Activated CD4-positive, alpha-beta T cell treated with anti-CD3 and anti-CD28 coated beads, Interleukin-2, amount 10 ng/mL, durations not matched to agents 7 days and 5 days (primary cell): ENCODE data around the gene ANK2. TPM values are rescaled to one million over a fixed set of nuclear protein-coding genes. Genes with fewer than 3 reads are reported as not detected.

ENCODE experiments used
- CTCF ChIA-PET: fragments of 350-600 bp; sonication (Branson Sonifier 250); formaldehyde crosslinking; loops from one replicate; lab custom pipeline; 2021; ENCODE audit warnings: antibody characterized with exemption; lab: Charles Lee
- POLR2A ChIA-PET: fragments of 350-600 bp; sonication (Branson Sonifier 250); formaldehyde crosslinking; loops from one replicate; lab custom pipeline; 2021; ENCODE audit warnings: antibody characterized with exemption; lab: Charles Lee
- DNase-seq: peaks from one replicate; pipeline ENCODE4 v3.0.0-alpha.2; 2020
- H3K27ac Mint-ChIP-seq: one replicate; pipeline ENCODE4 v1.8.0; 2021; ENCODE audit warnings: mild to moderate bottlenecking, moderate library complexity, mixed read lengths
- H3K27me3 Mint-ChIP-seq: one replicate; pipeline ENCODE4 v1.8.0; 2021; ENCODE audit warnings: mixed read lengths
- H3K36me3 Mint-ChIP-seq: one replicate; pipeline ENCODE4 v1.8.0; 2021; ENCODE audit warnings: low read depth, mixed read lengths
- H3K4me1 Mint-ChIP-seq: one replicate; pipeline ENCODE4 v1.8.0; 2021; ENCODE audit warnings: mixed read lengths
- H3K4me3 Mint-ChIP-seq: one replicate; pipeline ENCODE4 v1.8.0; 2021; ENCODE audit warnings: mild to moderate bottlenecking, moderate library complexity, mixed read lengths
- H3K9me3 Mint-ChIP-seq: one replicate; pipeline ENCODE4 v1.8.0; 2021; ENCODE audit warnings: mixed read lengths
- total RNA-seq, 2 experiments: library from RNA; stranded (reverse); gene quantifications; one replicate each; pipeline ENCODE4 v1.2.3, GENCODE V29; 2021

The ANK2 gene
- total RNA-seq, 2 experiments from 2014 or later: 0.42 to 0.67 TPM

- CTCF ChIA-PET: interaction anchor here (0.7 kb wide), 1 partner anchor 104 kb away, joined by 3 read pairs; no protein-coding TSS in a partner anchor
- H3K36me3 Mint-ChIP-seq: no peaks in the 10 kb centered on the region
- no peak overlapping the region for H3K27ac Mint-ChIP-seq
- no peak overlapping the region for H3K4me3 Mint-ChIP-seq
- no peaks in the 10 kb centered on the region for H3K27me3 Mint-ChIP-seq
- POLR2A ChIA-PET: no interaction called here
- no peaks in the 10 kb centered on the region for H3K9me3 Mint-ChIP-seq
- no peaks in the 10 kb centered on the region for H3K4me1 Mint-ChIP-seq
- DNase-seq: no peak
These were observed 326.7 kb downstream of the ANK2 start for GRCh38 chr4:113375964-113376666.

GRCh38 chr4:113378836-113379235 is 329.4 kb downstream of the ANK2 start:
- no peak for DNase-seq
- no peak overlapping the region for H3K4me3 Mint-ChIP-seq
- no peaks in the 10 kb centered on the region for H3K27me3 Mint-ChIP-seq
- H3K27ac Mint-ChIP-seq: no peak overlapping the region
- ChIA-PET POLR2A (no interaction called here), CTCF (interaction anchor here (0.6 kb wide), 1 partner anchor 357 kb away, joined by 4 read pairs; no protein-coding TSS in a partner anchor)
- H3K36me3 Mint-ChIP-seq: no peaks in the 10 kb centered on the region
- no peaks in the 10 kb centered on the region for H3K9me3 Mint-ChIP-seq
- H3K4me1 Mint-ChIP-seq: no peaks in the 10 kb centered on the region

GRCh38 chr4:113382704-113383103 is 333.3 kb downstream of the ANK2 start:
- DNase-seq: no peak
- Mint-ChIP-seq H3K4me1 (no peaks in the 10 kb centered on the region), H3K4me3 (no peak overlapping the region), H3K9me3 (no peaks in the 10 kb centered on the region), H3K36me3 (no peaks in the 10 kb centered on the region), H3K27ac (no peak overlapping the region), H3K27me3 (no peaks in the 10 kb centered on the region)
- ChIA-PET POLR2A (no interaction called here), CTCF (no interaction called here)

- Mint-ChIP-seq H3K4me1 (no peaks in the 10 kb centered on the region), H3K27me3 (no peaks in the 10 kb centered on the region), H3K36me3 (no peaks in the 10 kb centered on the region), H3K27ac (no peak overlapping the region), H3K4me3 (no peak overlapping the region), H3K9me3 (no peaks in the 10 kb centered on the region)
- ChIA-PET POLR2A (no interaction called here), CTCF (no interaction called here)
- no peak for DNase-seq
These were observed 333.8 kb downstream of the ANK2 start for GRCh38 chr4:113383111-113383785.

GRCh38 chr4:113384600-113384999 is 335.1 kb downstream of the ANK2 start:
- no peaks in the 10 kb centered on the region for H3K36me3 Mint-ChIP-seq
- H3K4me1 Mint-ChIP-seq: no peaks in the 10 kb centered on the region
- H3K4me3 Mint-ChIP-seq: no peak overlapping the region
- ChIA-PET CTCF (interaction anchor here (0.5 kb wide), 1 partner anchor 154 kb away, joined by 3 read pairs; no protein-coding TSS in a partner anchor), POLR2A (no interaction called here)
- DNase-seq: no peak
- no peak overlapping the region for H3K27ac Mint-ChIP-seq
- H3K27me3 Mint-ChIP-seq: no peaks in the 10 kb centered on the region
- no peaks in the 10 kb centered on the region for H3K9me3 Mint-ChIP-seq

GRCh38 chr4:113385281-113385899 is 335.9 kb downstream of the ANK2 start:
- ChIA-PET POLR2A (no interaction called here), CTCF (no interaction called here)
- Mint-ChIP-seq H3K27me3 (no peaks in the 10 kb centered on the region), H3K9me3 (no peaks in the 10 kb centered on the region), H3K27ac (no peak overlapping the region), H3K4me3 (no peak overlapping the region), H3K4me1 (no peaks in the 10 kb centered on the region), H3K36me3 (no peaks in the 10 kb centered on the region)
- DNase-seq: no peak

- no peak overlapping the region for H3K27ac Mint-ChIP-seq
- no peak overlapping the region for H3K4me3 Mint-ChIP-seq
- H3K36me3 Mint-ChIP-seq: no peaks in the 10 kb centered on the region
- H3K9me3 Mint-ChIP-seq: no peaks in the 10 kb centered on the region
- CTCF ChIA-PET: no interaction called here
- DNase-seq: no peak
- POLR2A ChIA-PET: no interaction called here
- H3K4me1 Mint-ChIP-seq: no peaks in the 10 kb centered on the region
- H3K27me3 Mint-ChIP-seq: no peaks in the 10 kb centered on the region
These were observed 339.7 kb downstream of the ANK2 start for GRCh38 chr4:113389160-113389559.

- Mint-ChIP-seq H3K27me3 (peaks cover 3% of the 10 kb centered on the region), H3K36me3 (no peaks in the 10 kb centered on the region), H3K4me3 (no peak overlapping the region), H3K4me1 (peaks cover 3% of the 10 kb centered on the region), H3K9me3 (no peaks in the 10 kb centered on the region), H3K27ac (no peak overlapping the region)
- ChIA-PET POLR2A (no interaction called here), CTCF (no interaction called here)
- DNase-seq: no peak
These were observed 341.4 kb downstream of the ANK2 start for GRCh38 chr4:113390850-113391249.

GRCh38 chr4:113394108-113394729 is 344.8 kb downstream of the ANK2 start:
- Mint-ChIP-seq H3K4me1 (peaks cover 3% of the 10 kb centered on the region), H3K27ac (no peak overlapping the region), H3K9me3 (no peaks in the 10 kb centered on the region), H3K4me3 (no peak overlapping the region), H3K27me3 (peaks cover 3% of the 10 kb centered on the region), H3K36me3 (no peaks in the 10 kb centered on the region)
- CTCF ChIA-PET: interaction anchor here (0.7 to 1.8 kb wide), 6 partner anchors 10 to 786 kb away, joined by 3 to 4 read pairs (median 3); no protein-coding TSS in a partner anchor
- no peak for DNase-seq
- POLR2A ChIA-PET: no interaction called here

- Mint-ChIP-seq H3K36me3 (no peaks in the 10 kb centered on the region), H3K27me3 (peaks cover 3% of the 10 kb centered on the region), H3K9me3 (no peaks in the 10 kb centered on the region), H3K4me3 (no peak overlapping the region), H3K27ac (no peak overlapping the region), H3K4me1 (peaks cover 3% of the 10 kb centered on the region)
- ChIA-PET CTCF (interaction anchor here (0.7 to 1.8 kb wide), 8 partner anchors 9 to 785 kb away, joined by 3 read pairs; no protein-coding TSS in a partner anchor), POLR2A (interaction anchor here (0.7 kb wide), 1 partner anchor 596 kb away, joined by 3 read pairs; no protein-coding TSS in a partner anchor)
- peak; percentile 79 for DNase-seq
These were observed 345.5 kb downstream of the ANK2 start for GRCh38 chr4:113394730-113395530.

- Mint-ChIP-seq H3K4me3 (no peak overlapping the region), H3K27ac (no peak overlapping the region), H3K4me1 (peaks cover 3% of the 10 kb centered on the region), H3K36me3 (no peaks in the 10 kb centered on the region), H3K27me3 (peaks cover 3% of the 10 kb centered on the region), H3K9me3 (no peaks in the 10 kb centered on the region)
- DNase-seq: no peak
- POLR2A ChIA-PET: no interaction called here
- CTCF ChIA-PET: no interaction called here
These were observed 347.8 kb downstream of the ANK2 start for GRCh38 chr4:113397114-113397701.
